HG03558 (cell line): ENCODE measurements around the gene CCDC93.
"Not testable (repeated sequence)": the region's sequence is repeated elsewhere in the genome, so short reads cannot be mapped to it uniquely, and the experiment has no call there.

ENCODE experiments used
- ATAC-seq: cut with Tn5 transposase; IDR thresholded peaks from one replicate; pipeline ENCODE4 v1.9.1; 2021; ENCODE audit warnings: moderate number of reproducible peaks; ENCODE audit not compliant: unreplicated experiment; ENCODE audit errors: extremely low read depth

CCDC93 gene

GRCh38 chr2:117931266-117931665 is 82.6 kb downstream of the CCDC93 start:
- no peak for ATAC-seq

GRCh38 chr2:117930775-117931174 is 83.1 kb downstream of the CCDC93 start:
- ATAC-seq, result no peak

- not testable (repeated sequence) for ATAC-seq
These were observed 90.4 kb downstream of the CCDC93 start for GRCh38 chr2:117923471-117923870.

- ATAC-seq, result no peak
These were observed 92.3 kb downstream of the CCDC93 start for GRCh38 chr2:117921520-117921919.

- ATAC-seq, result no peak
These were observed 95.3 kb downstream of the CCDC93 start for GRCh38 chr2:117918608-117919007.

GRCh38 chr2:117917223-117917917 is 96.5 kb downstream of the CCDC93 start:
- ATAC-seq, result no peak

- no peak for ATAC-seq
These were observed 110.9 kb downstream of the CCDC93 start for GRCh38 chr2:117902933-117903332.

GRCh38 chr2:117888897-117889296 is 125.0 kb downstream of the CCDC93 start:
- no peak for ATAC-seq

- ATAC-seq, result no peak
These were observed 128.6 kb downstream of the CCDC93 start for GRCh38 chr2:117885308-117885707.

- no peak for ATAC-seq
These were observed 134.9 kb downstream of the CCDC93 start for GRCh38 chr2:117879003-117879402.

GRCh38 chr2:117875786-117876185 is 138.1 kb downstream of the CCDC93 start:
- ATAC-seq, result no peak
